ENCODE measurements around the gene PFDN1.

PFDN1 gene

GRCh38 chr5:140258016-140258415 is 44.9 kb downstream of the PFDN1 start:
- DNase-seq: no peak

- no peak for DNase-seq
Observed at GRCh38 chr5:140256726-140257125, 46.2 kb downstream of the PFDN1 start.

- DNase-seq: no peak
Observed at GRCh38 chr5:140255460-140256157, 47.3 kb downstream of the PFDN1 start.

- no peak for DNase-seq
Observed at GRCh38 chr5:140253985-140254384, 48.9 kb downstream of the PFDN1 start.

GRCh38 chr5:140252470-140253126 is 50.3 kb downstream of the PFDN1 start:
- no peak for DNase-seq

- DNase-seq: peak; percentile 86
Observed at GRCh38 chr5:140251527-140251973, 51.4 kb downstream of the PFDN1 start.

GRCh38 chr5:140250386-140250785 is 52.5 kb downstream of the PFDN1 start:
- no peak for DNase-seq

- no peak for DNase-seq
Observed at GRCh38 chr5:140249536-140249935, 53.4 kb downstream of the PFDN1 start.

- DNase-seq: no peak
Observed at GRCh38 chr5:140248414-140248813, 54.5 kb downstream of the PFDN1 start.

GRCh38 chr5:140246378-140247122 is 56.4 kb downstream of the PFDN1 start:
- DNase-seq: no peak

GRCh38 chr5:140245926-140246325 is 57.0 kb downstream of the PFDN1 start:
- no peak for DNase-seq

GRCh38 chr5:140245341-140245740 is 57.6 kb downstream of the PFDN1 start:
- DNase-seq: no peak

- no peak for DNase-seq
Observed at GRCh38 chr5:140244525-140245025, 58.3 kb downstream of the PFDN1 start.

- no peak for DNase-seq
Observed at GRCh38 chr5:140243706-140244250, 59.1 kb downstream of the PFDN1 start.

GRCh38 chr5:140242890-140243585 is 59.9 kb downstream of the PFDN1 start:
- DNase-seq: no peak

GRCh38 chr5:140242099-140242498 is 60.8 kb downstream of the PFDN1 start:
- DNase-seq: no peak

GRCh38 chr5:140240987-140241706 is 61.8 kb downstream of the PFDN1 start:
- no peak for DNase-seq

GRCh38 chr5:140239939-140240700 is 62.8 kb downstream of the PFDN1 start:
- DNase-seq: no peak

GRCh38 chr5:140239461-140239860 is 63.4 kb downstream of the PFDN1 start:
- no peak for DNase-seq

- DNase-seq: no peak
Observed at GRCh38 chr5:140238756-140239155, 64.1 kb downstream of the PFDN1 start.

GRCh38 chr5:140236891-140237598 is 65.9 kb downstream of the PFDN1 start:
- no peak for DNase-seq

Data from SIG-M5 (cell line).